HG03521 (cell line): ENCODE results near the gene TMCC3.

Experiments used
- ATAC-seq: cut with Tn5 transposase; IDR thresholded peaks from one replicate; pipeline ENCODE4 v1.9.1; 2021; ENCODE audit warnings: mild to moderate bottlenecking, moderate library complexity; ENCODE audit not compliant: unreplicated experiment

TMCC3 gene

GRCh38 chr12:94535510-94535921 is 114.8 kb downstream of the TMCC3 start:
- ATAC-seq: no peak

GRCh38 chr12:94534774-94535509 is 115.4 kb downstream of the TMCC3 start:
- ATAC-seq: no peak

GRCh38 chr12:94534278-94534677 is 116.1 kb downstream of the TMCC3 start:
- no peak for ATAC-seq

GRCh38 chr12:94532490-94533422 is 117.6 kb downstream of the TMCC3 start:
- no peak for ATAC-seq

GRCh38 chr12:94531196-94531720 is 119.1 kb downstream of the TMCC3 start:
- ATAC-seq: no peak

- ATAC-seq: no peak
Measured at GRCh38 chr12:94525951-94526350, 124.4 kb downstream of the TMCC3 start.
